Activated CD4-positive, alpha-beta T cell treated with anti-CD3 and anti-CD28 coated beads for 36 hours (primary cell): Measurements from ENCODE around the gene INVS. TPM values are rescaled to one million over a fixed set of nuclear protein-coding genes. Genes with fewer than 3 reads are reported as not detected.
"Not testable (repeated sequence)": the region's sequence is repeated elsewhere in the genome, so short reads cannot be mapped to it uniquely, and the experiment has no call there.

Source experiments
- ATAC-seq: fragments of 200-7000 bp; cut with Tn5 transposase; one replicate; pipeline ENCODE4 v1.10.0; 2021; ENCODE audit warnings: mild to moderate bottlenecking, moderate library complexity
- CTCF ChIA-PET: fragments of 350-600 bp; sonication (Branson Sonifier 250); formaldehyde crosslinking; loops from one replicate; lab custom pipeline; 2021; ENCODE audit warnings: antibody characterized with exemption; lab: Charles Lee
- POLR2A ChIA-PET: fragments of 350-600 bp; sonication (Branson Sonifier 250); formaldehyde crosslinking; loops from one replicate; lab custom pipeline; 2021; ENCODE audit warnings: antibody characterized with exemption, inconsistent platforms; lab: Charles Lee
- DNase-seq: peaks from one replicate; pipeline ENCODE4 v3.0.0-alpha.2; 2020
- H3K27ac Mint-ChIP-seq: one replicate; pipeline ENCODE4 v1.8.0; 2021; ENCODE audit warnings: mixed read lengths
- H3K27me3 Mint-ChIP-seq: one replicate; pipeline ENCODE4 v1.8.0; 2021; ENCODE audit warnings: mixed read lengths
- H3K36me3 Mint-ChIP-seq: one replicate; pipeline ENCODE4 v1.8.0; 2021; ENCODE audit warnings: low read depth, mixed read lengths
- H3K4me1 Mint-ChIP-seq: one replicate; pipeline ENCODE4 v1.8.0; 2021; ENCODE audit warnings: mixed read lengths
- H3K4me3 Mint-ChIP-seq: one replicate; pipeline ENCODE4 v1.8.0; 2021; ENCODE audit warnings: mild to moderate bottlenecking, moderate library complexity, mixed read lengths
- H3K9me3 Mint-ChIP-seq: one replicate; pipeline ENCODE4 v1.8.0; 2021; ENCODE audit warnings: low read depth, mixed read lengths
- intact Hi-C, 2 experiments: fragments of 100-400 bp; cut with DNase I in 1 of 2; cut with micrococcal nuclease in 1 of 2; formaldehyde crosslinking; loops; one replicate each; pipeline versions ENCODE4 v1.14.2 to v1.15.1; 2022 to 2024; cut with DNase I, micrococcal nuclease
- total RNA-seq, 2 experiments: library from RNA; stranded (reverse); gene quantifications; one replicate each; pipeline ENCODE4 v1.2.3, GENCODE V29; 2021

Gene INVS
- total RNA-seq, 2 experiments from 2014 or later = 14.1 to 19.3 TPM

DNA sequence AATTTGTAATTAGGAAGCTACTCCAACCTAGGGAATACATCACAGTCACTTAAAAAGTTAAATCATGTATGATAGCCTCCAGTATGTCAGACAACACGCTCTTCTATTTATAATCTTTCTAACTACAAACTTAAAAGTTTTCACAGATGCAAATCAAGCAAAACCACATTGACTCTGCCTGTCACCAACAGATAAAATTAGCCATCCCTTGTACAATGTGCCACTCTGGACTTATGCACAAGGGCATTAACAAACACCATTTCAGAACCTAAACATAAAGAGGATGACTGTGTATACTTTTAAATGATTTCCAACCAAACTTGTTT is 15.0 kb upstream of the INVS start:
- intact Hi-C loops = loop anchor here (5.0 to 10.0 kb wide), 3 partner anchors 131 to 269 kb away; partner anchors contain the start of gene NR4A3 (in 1 of the 2)
- Mint-ChIP-seq H3K4me3 (no peak overlapping the region), H3K9me3 (no peaks in the 10 kb centered on the region), H3K27me3 (no peaks in the 10 kb centered on the region), H3K27ac (no peak overlapping the region), H3K36me3 (no peaks in the 10 kb centered on the region), H3K4me1 (peaks cover 80% of the 10 kb centered on the region)
- DNase-seq (no peak), ATAC-seq (no peak)
- CTCF ChIA-PET = interaction anchor here (0.8 to 1.2 kb wide), 2 partner anchors 19 to 273 kb away, joined by 3 to 5 read pairs; no protein-coding TSS in a partner anchor
- POLR2A ChIA-PET = interaction anchor here (1.2 kb wide), 1 partner anchor 36 kb away, joined by 4 read pairs; no protein-coding TSS in a partner anchor

GRCh38 chr9:100084734-100085133 is 14.3 kb upstream of the INVS start:
- intact Hi-C loops = loop anchor here (5.0 to 10.0 kb wide), 3 partner anchors 130 to 270 kb away; partner anchors contain the start of gene NR4A3 (in 1 of the 2)
- Mint-ChIP-seq H3K27ac (no peak overlapping the region), H3K27me3 (no peaks in the 10 kb centered on the region), H3K9me3 (no peaks in the 10 kb centered on the region), H3K4me3 (no peak overlapping the region), H3K4me1 (peaks cover 80% of the 10 kb centered on the region), H3K36me3 (no peaks in the 10 kb centered on the region)
- ChIA-PET CTCF (interaction anchor here (0.5 to 1.2 kb wide), 5 partner anchors 15 to 344 kb away, joined by 3 to 5 read pairs (median 3); no protein-coding TSS in a partner anchor), POLR2A (interaction anchor here (1.2 kb wide), 1 partner anchor 36 kb away, joined by 4 read pairs; no protein-coding TSS in a partner anchor)
- ATAC-seq (peak; percentile 62), DNase-seq (no peak)

DNA sequence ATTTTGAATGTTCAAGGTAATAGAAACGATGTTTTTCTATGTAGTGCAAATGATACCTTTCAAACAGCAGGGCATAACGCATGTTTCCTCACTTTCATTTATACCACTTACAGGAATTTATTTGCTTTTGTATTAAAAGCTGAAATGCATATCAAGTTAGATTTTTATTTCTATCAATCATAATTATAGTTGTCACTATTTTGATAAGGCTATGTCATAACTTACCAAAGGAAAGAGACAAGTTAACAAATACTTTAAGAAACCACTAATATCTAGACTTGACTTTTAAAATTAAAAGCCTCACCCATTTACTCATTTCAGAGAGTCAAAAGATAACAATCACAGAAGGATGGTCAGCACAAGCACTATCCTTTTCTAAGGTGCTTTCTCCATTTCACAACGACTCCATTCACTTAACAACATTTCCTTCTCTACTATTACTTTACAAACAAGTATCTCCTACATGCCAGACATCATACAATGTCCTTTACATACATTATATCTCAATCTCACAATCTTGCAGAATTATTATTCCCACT is 12.9 kb upstream of the INVS start:
- ChIA-PET CTCF (interaction anchor here (0.6 to 1.6 kb wide), 3 partner anchors 11 to 34 kb away, joined by 3 to 7 read pairs (median 3); no protein-coding TSS in a partner anchor), POLR2A (no interaction called here)
- H3K27me3 Mint-ChIP-seq = no peaks in the 10 kb centered on the region
- no peak overlapping the region for H3K4me3 Mint-ChIP-seq
- DNase-seq (no peak), ATAC-seq (no peak)
- H3K36me3 Mint-ChIP-seq = no peaks in the 10 kb centered on the region
- H3K4me1 Mint-ChIP-seq = peaks cover 77% of the 10 kb centered on the region
- peak overlapping the region; percentile 1 for H3K27ac Mint-ChIP-seq
- no peaks in the 10 kb centered on the region for H3K9me3 Mint-ChIP-seq
- intact Hi-C loops = loop anchor here in 1 of 2 experiments (10.0 kb wide), 2 partner anchors 129 to 271 kb away; no protein-coding TSS in a partner anchor

- Mint-ChIP-seq H3K27me3 (no peaks in the 10 kb centered on the region), H3K27ac (no peak overlapping the region), H3K36me3 (peaks cover 2% of the 10 kb centered on the region), H3K9me3 (no peaks in the 10 kb centered on the region), H3K4me3 (peak overlapping the region; percentile 39), H3K4me1 (peaks cover 79% of the 10 kb centered on the region)
- ChIA-PET POLR2A (no interaction called here), CTCF (interaction anchor here (0.8 to 1.6 kb wide), 3 partner anchors 10 to 23 kb away, joined by 3 to 7 read pairs (median 4); no protein-coding TSS in a partner anchor)
- DNase-seq (no peak), ATAC-seq (no peak)
- intact Hi-C loops = loop anchor here in 1 of 2 experiments (10.0 kb wide), 2 partner anchors 128 to 272 kb away; no protein-coding TSS in a partner anchor
Observed at GRCh38 chr9:100087218-100087617, 11.8 kb upstream of the INVS start.

DNA sequence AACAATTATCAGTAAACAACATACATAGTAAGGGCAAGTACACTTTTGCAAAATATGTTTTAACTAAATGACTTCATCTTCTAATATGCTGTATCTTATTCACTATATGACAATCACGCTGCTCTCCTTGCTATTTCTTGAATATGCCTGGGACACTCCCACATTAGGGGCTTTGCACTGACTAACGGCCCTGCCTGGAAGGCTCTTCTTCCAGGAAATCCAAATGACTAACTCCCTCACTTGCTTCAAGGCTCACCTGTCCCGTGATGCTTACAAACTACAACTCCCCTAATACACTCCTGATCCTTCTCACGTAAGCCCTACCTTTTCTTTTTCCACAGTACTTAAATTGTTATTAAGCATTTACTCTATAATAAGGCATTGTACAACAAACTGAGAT is 10.8 kb upstream of the INVS start:
- intact Hi-C loops = loop anchor here (1.0 to 10.0 kb wide), 3 partner anchors 32 to 273 kb away; no protein-coding TSS in a partner anchor
- H3K4me1 Mint-ChIP-seq = peaks cover 75% of the 10 kb centered on the region
- CTCF ChIA-PET = no interaction called here
- DNase-seq (peak; percentile 34), ATAC-seq (peak; percentile 52)
- H3K27ac Mint-ChIP-seq = peak overlapping the region; percentile 56
- peaks cover 2% of the 10 kb centered on the region for H3K36me3 Mint-ChIP-seq
- H3K27me3 Mint-ChIP-seq = no peaks in the 10 kb centered on the region
- H3K4me3 Mint-ChIP-seq = no peak overlapping the region
- POLR2A ChIA-PET = no interaction called here
- H3K9me3 Mint-ChIP-seq = no peaks in the 10 kb centered on the region

GRCh38 chr9:100090880-100091279 is 8.2 kb upstream of the INVS start:
- intact Hi-C loops = loop anchor here in 1 of 2 experiments (10.0 kb wide), 1 partner anchor 836 kb away; no protein-coding TSS in a partner anchor
- no peak overlapping the region for H3K27ac Mint-ChIP-seq
- H3K4me1 Mint-ChIP-seq = peaks cover 67% of the 10 kb centered on the region

GRCh38 chr9:100091650-100092049 is 7.4 kb upstream of the INVS start:
- intact Hi-C loops = loop anchor here in 1 of 2 experiments (10.0 kb wide), 1 partner anchor 837 kb away; no protein-coding TSS in a partner anchor
- Mint-ChIP-seq H3K27me3 (no peaks in the 10 kb centered on the region), H3K4me1 (peaks cover 64% of the 10 kb centered on the region), H3K4me3 (no peak overlapping the region), H3K27ac (no peak overlapping the region), H3K9me3 (no peaks in the 10 kb centered on the region), H3K36me3 (peaks cover 2% of the 10 kb centered on the region)
- DNase-seq (no peak), ATAC-seq (no peak)
- ChIA-PET POLR2A (no interaction called here), CTCF (no interaction called here)

More at GRCh38 chr9:100090880-100091279, 8.2 kb upstream of the INVS start:
- ATAC-seq (no peak), DNase-seq (no peak)
- no peak overlapping the region for H3K4me3 Mint-ChIP-seq
- ChIA-PET POLR2A (no interaction called here), CTCF (no interaction called here)
- H3K9me3 Mint-ChIP-seq = no peaks in the 10 kb centered on the region
- peaks cover 2% of the 10 kb centered on the region for H3K36me3 Mint-ChIP-seq
- H3K27me3 Mint-ChIP-seq = no peaks in the 10 kb centered on the region

DNA sequence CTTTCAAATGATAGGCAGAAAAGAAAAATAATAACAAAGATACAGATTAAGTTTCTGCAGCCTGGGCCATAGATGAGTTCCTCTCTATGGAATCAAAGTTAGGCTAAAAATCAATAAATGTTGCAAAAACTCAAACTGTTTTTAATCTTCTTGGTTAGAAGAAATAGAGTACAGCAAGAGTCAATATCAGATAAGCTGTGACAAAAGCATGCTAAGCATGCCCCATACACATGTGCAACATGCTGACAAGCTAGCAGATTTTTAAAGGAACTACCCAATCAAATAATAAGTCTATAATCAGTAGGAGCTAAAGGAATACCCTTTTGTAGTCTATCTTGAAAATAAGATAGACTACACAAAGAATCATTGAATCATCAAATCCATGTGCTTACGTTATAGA is 7.0 kb upstream of the INVS start:
- no peak for DNase-seq
- ChIA-PET CTCF (interaction anchor here (1.5 kb wide), 1 partner anchor 10 kb away, joined by 4 read pairs; no protein-coding TSS in a partner anchor), POLR2A (no interaction called here)
- H3K4me3 Mint-ChIP-seq = no peak overlapping the region
- peaks cover 61% of the 10 kb centered on the region for H3K4me1 Mint-ChIP-seq
- no peaks in the 10 kb centered on the region for H3K27me3 Mint-ChIP-seq
- no peak overlapping the region for H3K27ac Mint-ChIP-seq
- H3K9me3 Mint-ChIP-seq = no peaks in the 10 kb centered on the region
- intact Hi-C loops = loop anchor here in 1 of 2 experiments (10.0 kb wide), 1 partner anchor 837 kb away; no protein-coding TSS in a partner anchor
- ATAC-seq = no peak
- H3K36me3 Mint-ChIP-seq = peaks cover 2% of the 10 kb centered on the region

- ATAC-seq, H3K9me3 Mint-ChIP-seq, CTCF ChIA-PET, H3K27me3 Mint-ChIP-seq, H3K4me3 Mint-ChIP-seq, H3K36me3 Mint-ChIP-seq, H3K27ac Mint-ChIP-seq, DNase-seq: not testable (repeated sequence)
- POLR2A ChIA-PET = interaction anchor here (0.8 kb wide), 1 partner anchor 187 kb away, joined by 5 read pairs; no protein-coding TSS in a partner anchor
- intact Hi-C loops = loop anchor here in 1 of 2 experiments (10.0 kb wide), 1 partner anchor 840 kb away; no protein-coding TSS in a partner anchor
- peaks cover 45% of the 10 kb centered on the region for H3K4me1 Mint-ChIP-seq
Observed at GRCh38 chr9:100094411-100094810, 4.6 kb upstream of the INVS start.

GRCh38 chr9:100096378-100096916 is 2.6 kb upstream of the INVS start:
- H3K4me3 Mint-ChIP-seq = no peak overlapping the region
- CTCF ChIA-PET = interaction anchor here (0.8 to 2.3 kb wide), 5 partner anchors 9 to 229 kb away, joined by 3 to 7 read pairs (median 3); no protein-coding TSS in a partner anchor
- peaks cover 44% of the 10 kb centered on the region for H3K4me1 Mint-ChIP-seq
- POLR2A ChIA-PET = no interaction called here
- peaks cover 2% of the 10 kb centered on the region for H3K36me3 Mint-ChIP-seq
- H3K27ac Mint-ChIP-seq = no peak overlapping the region
- DNase-seq (no peak), ATAC-seq (no peak)
- no peaks in the 10 kb centered on the region for H3K27me3 Mint-ChIP-seq
- H3K9me3 Mint-ChIP-seq = no peaks in the 10 kb centered on the region
- intact Hi-C loops = loop anchor here (5.0 to 10.0 kb wide), 3 partner anchors 331 to 1301 kb away; partner anchors contain the start of genes MRPL50 (in 1 of the 2), MSANTD3 (in 1 of the 2) and ZNF189 (in 1 of the 2)
